Pancreas (tissue), 10 donors: Measurements from ENCODE around the gene GLDC. TPM values are rescaled to one million over a fixed set of nuclear protein-coding genes. Genes with fewer than 3 reads are reported as not detected.
"Not testable (repeated sequence)": the region's sequence is repeated elsewhere in the genome, so short reads cannot be mapped to it uniquely, and the experiment has no call there.

Experiments used
- ATAC-seq, 4 donors: fragments of 200-7000 bp; cut with Tn5 transposase; one replicate each; pipeline versions ENCODE4 v1.8.0 to v1.9.1; 2020; ENCODE audit warnings: mild to moderate bottlenecking in 4 of 4, moderate library complexity in 4 of 4
- DNase-seq, 6 donors: peaks; one replicate each; pipeline ENCODE4 v3.0.0-alpha.2; 2020
- FAIRE-seq: peaks from 2 replicates; lab custom pipeline; 2012; peaks lifted over from hg19 to GRCh38; lab: Jason Lieb, UNC
- H3K27ac ChIP-seq, 4 donors: fragments of 200-600 bp; sonication (generic); 1 replicate in 3 of 4; 2 replicates in 1 of 4; pipeline versions ENCODE4 v1.5.0 to v1.8.0; 2020
- H3K27me3 ChIP-seq, 4 donors: fragments of 200-600 bp; one replicate each; pipeline ENCODE4 v1.8.0; 2021
- H3K36me3 ChIP-seq, 3 donors: fragments of 200-600 bp; sonication (generic) in 1 of 3; one replicate each; pipeline versions ENCODE4 v1.5.0 to v1.8.0; 2020 to 2021
- H3K4me1 ChIP-seq, 3 donors: fragments of 200-600 bp; one replicate each; pipeline ENCODE4 v1.8.0; 2021
- H3K4me3 ChIP-seq, 4 donors: fragments of 200-600 bp; sonication (generic) in 2 of 4; one replicate each; pipeline versions ENCODE4 v1.5.0 to v1.8.0; 2020 to 2021
- H3K9me3 ChIP-seq, 4 donors: fragments of 200-600 bp; one replicate each; pipeline ENCODE4 v1.8.0; 2021
- CTCF ChIP-seq, 4 donors: fragments of 200-600 bp; sonication (generic) in 3 of 4; IDR thresholded peaks; one replicate each; pipeline versions ENCODE4 v1.5.0 to v1.8.0; 2021; ENCODE audit warnings: antibody characterized with exemption in 4 of 4
- WGBS, 2 donors: extraction: QIAGEN DNeasy Blood & Tissue Kit; methylation state at CpG; one replicate each; pipeline ENCODE4 v1.1.7; 2013; 5-methylcytosine and 5-hydroxymethylcytosine counted together
- intact Hi-C, 3 donors: fragments of 100-400 bp; cut with DNase I; formaldehyde crosslinking; loops; one replicate each; pipeline versions ENCODE4 v1.11.1 to v1.14.2; 2022
- polyA plus RNA-seq, 2 donors: library from polyadenylated mRNA; stranded (reverse); fragments of 200-250 nt; gene quantifications; one replicate each; pipeline ENCODE4 v1.2.3, GENCODE V29; 2013
- total RNA-seq, 6 donors: library from RNA; stranded (reverse); fragmentation: NEBNext Ultra II Directional in 4 of 6; extraction: Animal tissue kit (Norgen Biotek cat#: 25700) in 4 of 6; gene quantifications; one replicate each; pipeline versions ENCODE4 v1.2.1 to v1.2.4, GENCODE V29; 2021 to 2023
- donor health status: healthy with polysubstance abuse.
- donor health status: DM: no; HTN: no; CAD: no; lungs with moderate emphysema.
- donor health status: DM: no; HTN: no; CAD: no.
- donor health status: control.
- donor health status: control.
- donor health status: Bipolar disorder and iron deficiency.
- donor health status: DM: yes; HTN: yes; CAD: no.
- donor health status: DM: no; HTN: no; CAD: no.
- donor health status: DM: no; HTN: no; CAD: no.
- donor health status: DM: yes; HTN: yes; CAD: no.

The GLDC gene
- total and polyA plus RNA-seq, 8 donors, result 0.15 to 1.2 (median 0.47) TPM; not detected in 3

DNA sequence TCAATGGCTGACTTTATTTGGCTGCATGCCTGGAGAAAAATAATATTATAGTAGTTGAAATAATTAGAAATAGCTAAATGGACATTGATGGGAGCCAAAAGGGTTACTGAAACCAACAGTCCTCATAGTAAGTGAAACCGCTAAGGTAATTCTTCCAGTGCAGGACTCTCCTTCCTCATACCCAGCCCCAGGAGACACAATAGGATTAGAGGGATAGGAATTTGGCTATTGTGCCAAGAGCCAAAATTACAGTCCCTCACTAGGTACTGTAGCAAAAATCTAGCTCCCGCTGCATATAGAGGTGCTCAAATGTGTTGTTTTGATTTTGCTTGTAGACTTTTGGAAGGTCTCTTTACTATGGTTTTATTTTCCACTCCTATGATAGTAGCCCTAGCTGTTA lies 20.2 kb downstream of the GLDC start:
- 46 to 90% methylated on average over 2 of the region's 2 CpGs for WGBS, 2 donors
- ATAC-seq (no peak), FAIRE-seq (no peak), DNase-seq (no peak)
- no peak for TF ChIP-seq CTCF (IDR thresholded peaks at IDR 0.05)
- no peaks in the 10 kb centered on the region for H3K27me3 ChIP-seq
- no peak overlapping the region for H3K27ac ChIP-seq
- H3K4me3 ChIP-seq, result no peak overlapping the region
- intact Hi-C loops, result no loop called here
- H3K9me3 ChIP-seq, result no peaks in the 10 kb centered on the region
- no peaks in the 10 kb centered on the region for H3K36me3 ChIP-seq
- H3K4me1 ChIP-seq, result no peaks in the 10 kb centered on the region

GRCh38 chr9:6622784-6623183 lies 22.7 kb downstream of the GLDC start:
- FAIRE-seq, H3K9me3 ChIP-seq, H3K4me3 ChIP-seq, ATAC-seq, H3K36me3 ChIP-seq, H3K27ac ChIP-seq, H3K4me1 ChIP-seq, H3K27me3 ChIP-seq, DNase-seq, intact Hi-C loops: not testable (repeated sequence)
- 95% methylated on average over 29 of the region's 29 CpGs; no CpG with 5 or more reads in 1 of the 2 donors for WGBS, 2 donors

DNA sequence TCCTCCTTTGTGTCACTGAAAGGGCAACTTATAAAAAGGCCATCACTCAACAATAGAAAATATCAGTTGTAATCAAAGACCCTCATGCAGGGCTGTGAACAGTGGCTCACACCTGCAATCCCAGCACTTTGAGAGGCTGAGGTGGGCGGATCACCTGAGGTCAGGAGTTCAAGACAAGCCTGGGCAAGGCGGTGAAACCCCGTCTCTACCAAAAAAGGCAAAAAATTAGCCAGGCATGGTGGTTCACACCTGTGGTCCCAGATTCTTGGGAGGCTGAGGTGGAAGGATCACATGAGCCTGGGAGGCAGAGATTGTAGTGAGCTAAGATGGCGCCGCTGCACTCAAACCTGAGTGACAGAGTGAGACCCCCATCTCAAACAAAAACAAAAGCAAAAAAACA lies 24.7 kb downstream of the GLDC start:
- intact Hi-C loops, result no loop called here
- Histone ChIP-seq H3K9me3 (no peaks in the 10 kb centered on the region), H3K4me3 (no peak overlapping the region), H3K27me3 (no peaks in the 10 kb centered on the region), H3K27ac (no peak overlapping the region), H3K36me3 (no peaks in the 10 kb centered on the region), H3K4me1 (no peaks in the 10 kb centered on the region)
- DNase-seq, result no peak
- WGBS, 2 donors, result 78 to 86% methylated on average over 5 of the region's 5 CpGs
- ATAC-seq, result no peak
- no peak for TF ChIP-seq CTCF (IDR thresholded peaks at IDR 0.05)
- FAIRE-seq, result no peak

DNA sequence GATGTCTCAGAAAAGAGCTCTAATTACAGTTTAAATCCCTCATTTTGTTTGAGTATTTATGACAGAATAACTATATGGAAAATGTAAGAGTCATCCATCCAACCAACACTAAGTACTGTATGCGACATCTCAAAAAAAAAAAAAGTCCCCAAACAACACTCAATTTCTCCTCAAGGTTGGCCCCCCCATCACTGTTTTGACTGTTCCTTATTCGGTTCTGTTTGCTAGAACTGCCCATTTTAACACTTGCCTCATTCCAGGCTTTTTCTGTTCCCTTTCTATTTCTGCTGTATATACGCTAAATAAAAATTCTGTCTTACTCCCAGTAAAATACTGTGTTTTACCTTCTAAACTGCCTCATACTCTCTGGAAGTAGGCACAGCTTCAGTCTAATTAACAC lies 25.2 kb downstream of the GLDC start:
- Histone ChIP-seq H3K4me3 (no peak overlapping the region), H3K27me3 (no peaks in the 10 kb centered on the region), H3K9me3 (no peaks in the 10 kb centered on the region), H3K27ac (no peak overlapping the region), H3K36me3 (no peaks in the 10 kb centered on the region), H3K4me1 (no peaks in the 10 kb centered on the region)
- FAIRE-seq (no peak), DNase-seq (no peak), ATAC-seq (no peak)
- TF ChIP-seq CTCF (IDR thresholded peaks at IDR 0.05), result no peak
- WGBS, 2 donors, result 77 to 91% methylated on average over 3 of the region's 3 CpGs
- intact Hi-C loops, result no loop called here

GRCh38 chr9:6619909-6620308 lies 25.6 kb downstream of the GLDC start:
- WGBS, 2 donors, result 91 to 96% methylated on average over 6 of the region's 6 CpGs
- Histone ChIP-seq H3K4me1 (no peaks in the 10 kb centered on the region), H3K9me3 (no peaks in the 10 kb centered on the region), H3K27me3 (no peaks in the 10 kb centered on the region), H3K36me3 (no peaks in the 10 kb centered on the region), H3K4me3 (no peak overlapping the region), H3K27ac (no peak overlapping the region)
- intact Hi-C loops, result no loop called here
- no peak for ATAC-seq
- DNase-seq, result no peak
- FAIRE-seq, result no peak
- no peak for TF ChIP-seq CTCF (IDR thresholded peaks at IDR 0.05)
